SW480 (cell line): Measurements from ENCODE around the gene CTNNA3.
"Not testable (repeated sequence)": the region's sequence is repeated elsewhere in the genome, so short reads cannot be mapped to it uniquely, and the experiment has no call there.

Experiments
- DNase-seq: peaks from one replicate; pipeline ENCODE4 v3.0.0-alpha.2; 2016; ENCODE audit warnings: low spot score

The CTNNA3 gene

DNA sequence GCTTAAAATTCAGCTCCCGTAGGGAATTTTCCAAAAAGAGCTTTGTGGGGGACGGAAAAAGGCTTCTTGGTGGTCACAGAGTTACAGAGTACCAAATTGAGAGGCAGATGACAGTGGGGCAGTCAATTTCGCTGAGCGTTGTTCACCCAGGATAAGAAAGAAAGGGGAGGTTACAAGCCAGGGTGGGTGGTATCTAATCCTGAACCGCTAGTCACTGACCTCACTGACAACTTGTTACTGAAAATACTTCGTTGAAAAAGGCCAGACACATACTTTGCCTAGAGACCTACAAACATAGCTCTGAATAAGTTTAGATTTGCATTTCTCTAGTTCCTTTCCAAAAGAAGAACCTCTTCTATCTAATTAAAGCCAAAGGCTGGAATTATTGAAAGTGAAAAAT is at the start of gene CTNNA3:
Gene CTNNA3 (minus strand): TSS at position 167 of the 400 bp plus-strand sequence.
- no peak for DNase-seq

DNA sequence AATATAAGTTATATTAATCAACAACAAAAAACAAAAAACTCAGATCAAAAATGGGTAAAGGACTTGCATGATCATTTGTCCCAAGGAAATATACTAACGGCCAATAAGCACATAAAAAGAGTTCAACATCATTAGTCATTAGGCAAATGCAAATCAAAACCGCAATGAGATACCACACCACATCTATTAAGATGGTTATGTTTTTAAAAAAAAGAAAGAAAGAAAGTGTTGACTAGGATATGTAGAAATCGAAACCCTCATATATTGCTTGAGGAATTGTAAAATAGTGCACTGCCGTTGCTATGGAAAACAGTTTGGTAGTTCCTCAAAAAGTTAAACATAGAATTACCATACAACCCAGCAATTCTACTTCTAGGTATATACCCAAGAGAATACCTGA is 39.4 kb upstream of the CTNNA3 start:
- DNase-seq, result no peak

DNA sequence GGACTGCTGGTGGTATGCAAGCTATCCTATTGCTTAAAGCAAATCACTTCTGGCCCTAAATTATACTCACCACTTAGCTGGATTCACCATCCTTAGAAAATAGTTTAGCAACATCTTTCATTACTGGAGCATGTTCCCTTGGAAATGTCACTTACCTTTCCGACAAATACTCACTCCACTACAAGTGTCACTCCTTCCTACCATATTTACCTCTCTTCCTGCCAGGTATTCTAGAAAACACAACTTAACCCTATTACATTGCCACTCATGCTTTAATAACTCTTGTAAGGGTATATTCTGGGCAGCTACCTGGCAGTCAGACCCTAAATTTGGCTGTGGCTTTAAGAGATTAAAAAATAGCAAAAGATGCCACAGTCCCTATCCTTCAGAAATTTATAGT is 37.5 kb upstream of the CTNNA3 start:
- no peak for DNase-seq

DNA sequence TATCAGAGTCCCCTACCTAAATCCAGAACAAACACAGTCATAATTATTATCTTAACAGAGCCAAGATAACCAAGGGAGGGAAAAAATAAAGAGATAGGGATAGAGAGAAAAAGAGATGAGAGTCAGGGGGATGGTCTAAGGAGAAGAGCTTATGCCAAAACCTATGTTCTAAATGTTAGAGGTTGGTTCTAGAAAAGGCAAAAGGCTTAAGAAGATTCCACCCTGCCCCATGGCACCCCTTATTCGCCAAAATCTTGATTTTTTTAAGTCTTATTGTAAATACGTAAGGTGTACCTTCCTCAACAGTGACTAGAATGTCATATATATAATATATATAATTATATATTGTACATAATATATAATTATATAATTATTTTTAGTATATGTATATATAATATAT is 29.6 kb upstream of the CTNNA3 start:
- no peak for DNase-seq

DNA sequence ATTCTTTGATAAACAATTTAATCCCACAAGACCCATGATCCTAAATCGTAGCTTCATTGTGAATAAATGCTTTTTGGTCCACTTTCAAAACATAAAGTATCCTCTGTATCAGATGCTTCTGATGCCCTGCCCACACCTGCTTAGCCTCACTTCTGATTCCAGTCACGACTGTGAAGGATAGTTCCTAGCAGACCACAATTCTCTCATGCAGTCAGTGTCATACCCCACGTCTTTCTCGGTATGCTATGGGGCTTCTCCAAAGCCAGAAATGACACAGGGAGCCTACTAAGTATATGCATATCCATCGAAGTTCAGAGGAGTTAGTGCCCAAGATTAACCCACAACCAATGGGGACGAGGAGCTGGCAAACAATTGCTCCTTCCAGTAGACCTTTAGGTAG is 27.6 kb upstream of the CTNNA3 start:
- DNase-seq, result no peak

DNA sequence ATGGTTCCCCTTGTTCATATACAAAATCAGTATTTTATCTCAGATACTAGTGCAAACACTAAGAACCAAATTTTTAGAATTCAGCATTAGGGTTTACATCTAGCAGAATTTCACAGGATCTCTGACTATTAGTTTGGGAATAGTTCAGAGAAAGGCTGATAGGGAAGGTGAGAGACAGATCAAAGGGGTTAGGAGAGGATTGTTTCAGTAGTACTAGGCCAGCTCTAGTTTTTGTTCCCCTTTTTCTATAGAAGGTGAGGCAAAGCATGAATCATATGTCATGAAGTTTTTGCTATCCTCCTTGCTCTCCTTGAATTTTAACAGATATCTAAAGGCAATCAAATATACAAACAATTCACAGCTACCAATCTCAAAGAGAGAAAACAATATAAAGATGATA is 26.1 kb upstream of the CTNNA3 start:
- DNase-seq, result no peak

DNA sequence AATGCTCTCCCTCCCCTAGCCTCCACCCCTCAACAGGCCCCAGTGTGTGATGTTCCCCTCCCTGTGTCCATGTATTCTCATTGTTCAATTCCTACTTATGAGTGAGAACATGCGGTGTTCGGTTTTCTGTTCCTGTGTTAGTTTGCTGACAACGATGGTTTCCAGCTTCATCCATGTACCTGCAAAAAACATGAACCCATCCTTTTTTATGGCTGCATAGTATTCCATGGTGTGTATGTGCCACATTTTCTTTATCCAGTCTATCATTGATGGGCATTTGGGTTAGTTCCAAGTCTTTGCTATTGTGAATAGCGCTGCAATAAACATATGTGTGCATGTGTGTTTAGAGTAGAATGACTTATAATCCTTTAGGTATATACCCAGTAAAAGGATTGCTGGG is 20.5 kb upstream of the CTNNA3 start:
- DNase-seq, result not testable (repeated sequence)

DNA sequence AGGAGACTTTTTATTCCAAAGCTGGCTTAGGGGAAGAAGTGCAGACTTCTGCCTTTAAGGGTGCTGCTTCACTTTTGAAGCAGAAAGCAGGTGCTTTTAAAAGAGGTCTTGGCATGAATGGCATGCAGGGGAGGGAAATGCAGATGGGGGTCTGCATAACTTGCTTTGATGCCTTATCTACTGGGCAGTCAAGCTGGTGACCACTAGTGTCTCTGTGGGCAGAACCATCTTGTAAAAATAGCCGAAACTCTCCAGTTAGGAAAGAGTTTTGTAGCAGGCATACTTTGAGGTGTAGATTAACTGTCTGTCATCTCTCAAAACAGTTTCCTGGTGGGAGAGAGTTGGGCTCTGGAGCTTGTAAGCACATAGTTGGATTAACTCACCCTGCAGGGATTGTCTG is 9.9 kb upstream of the CTNNA3 start:
- DNase-seq, result no peak

DNA sequence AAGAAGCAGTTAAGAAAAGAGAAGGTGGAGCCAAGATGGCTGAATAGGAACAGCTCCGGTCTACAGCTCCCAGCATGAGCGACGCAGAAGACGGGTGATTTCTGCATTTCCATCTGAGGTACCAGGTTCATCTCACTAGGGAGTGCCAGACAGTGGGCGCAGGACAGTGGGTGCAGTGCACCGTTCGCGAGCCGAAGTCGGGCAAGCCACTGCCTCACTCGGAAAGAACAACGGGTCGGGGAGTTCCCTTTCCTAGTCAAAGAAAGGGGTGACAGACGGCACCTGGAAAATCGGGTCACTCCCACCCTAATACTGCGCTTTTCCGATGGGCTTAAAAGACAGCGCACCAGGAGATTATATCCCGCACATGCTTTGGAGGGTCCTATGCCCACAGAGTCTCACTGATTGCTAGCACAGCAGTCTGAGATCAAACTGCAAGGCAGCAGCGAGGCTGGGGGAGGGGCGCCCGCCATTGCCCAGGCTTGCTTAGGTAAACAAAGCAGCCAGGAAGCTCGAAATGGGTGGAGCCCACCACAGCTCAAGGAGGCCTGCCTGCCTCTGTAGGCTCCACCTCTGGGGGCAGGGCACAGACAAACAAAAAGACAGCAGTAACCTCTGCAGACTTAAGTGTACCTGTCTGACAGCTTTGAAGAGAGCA is 3.7 kb upstream of the CTNNA3 start:
- DNase-seq, result not testable (repeated sequence)

DNA sequence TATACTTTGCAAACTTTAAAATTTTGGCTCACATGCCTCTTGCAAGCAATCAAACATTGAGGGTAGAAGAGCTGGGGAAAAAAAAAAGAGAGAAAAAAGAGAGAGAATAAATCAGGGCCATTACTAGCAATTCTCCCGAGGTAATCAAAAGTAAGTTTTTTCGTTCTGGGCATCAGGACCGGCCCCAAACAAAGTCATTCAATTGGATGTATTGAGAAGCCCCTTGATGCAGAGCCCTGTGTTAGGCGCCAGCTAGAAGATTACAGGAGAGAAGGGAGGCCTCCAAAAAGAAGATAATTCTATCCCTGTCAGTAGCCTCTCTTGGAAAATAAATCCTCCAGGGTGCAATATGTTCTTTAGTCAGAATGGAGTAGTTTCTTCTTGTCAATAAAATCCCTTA is 2.2 kb upstream of the CTNNA3 start:
- DNase-seq, result no peak

DNA sequence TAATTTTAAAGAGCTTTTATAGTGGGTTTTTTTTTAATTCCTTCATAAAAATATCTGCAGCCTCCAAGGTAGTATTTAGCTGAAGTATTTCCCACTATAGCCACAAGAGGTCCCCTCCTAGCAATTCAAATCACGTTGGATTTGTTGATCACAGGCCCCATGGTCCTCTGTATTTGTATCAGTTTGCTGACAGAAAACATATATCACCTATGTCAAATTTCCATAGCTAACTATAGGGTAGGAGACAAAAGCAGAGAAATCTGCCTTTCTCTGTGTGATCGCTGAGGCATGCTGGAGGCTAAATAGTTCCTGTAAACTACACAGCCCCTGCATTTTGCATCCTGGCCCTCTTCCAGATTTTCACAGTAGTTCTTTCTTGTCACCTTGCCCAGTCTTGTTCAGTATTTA is 1.7 kb upstream of the CTNNA3 start:
- DNase-seq, result peak; percentile 39

DNA sequence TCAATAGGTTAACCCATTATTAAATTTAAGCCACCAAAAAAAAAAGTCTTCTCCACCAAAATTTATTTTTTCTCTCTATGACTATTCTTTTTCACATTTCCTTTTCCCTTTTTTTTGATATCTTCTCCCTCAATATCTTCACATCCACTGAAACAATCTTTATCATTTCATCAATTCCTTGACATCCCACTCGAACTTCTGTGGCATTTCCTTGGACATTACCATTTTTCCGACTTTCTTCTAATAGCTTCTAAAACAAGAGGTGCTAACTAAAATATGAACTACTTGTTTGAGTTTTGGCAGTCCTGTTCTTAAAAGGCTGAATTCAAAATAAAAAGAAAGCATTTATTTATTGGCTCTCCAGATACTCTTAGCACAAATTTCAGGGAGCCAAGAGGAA is 684 bp upstream of the CTNNA3 start:
- DNase-seq, result no peak

DNA sequence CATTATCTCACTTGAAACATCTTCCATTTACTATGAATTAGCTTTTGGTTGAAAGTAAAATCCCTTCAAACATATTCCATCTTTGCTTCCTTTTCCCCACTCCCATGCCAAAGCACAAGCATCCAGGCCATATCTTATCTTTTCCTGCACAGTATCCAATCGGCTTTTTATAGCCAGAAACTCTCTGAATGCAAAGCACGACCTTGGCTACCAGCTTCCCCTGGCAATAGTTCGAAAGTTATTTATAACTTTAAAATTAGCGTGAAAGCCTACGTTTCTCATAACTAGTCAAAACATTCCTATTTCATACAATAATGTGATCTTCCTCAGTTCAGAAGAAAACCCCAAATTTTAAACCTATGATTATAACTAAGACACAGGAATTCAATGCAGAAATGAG is 440 bp downstream of the CTNNA3 start:
- DNase-seq, result no peak

DNA sequence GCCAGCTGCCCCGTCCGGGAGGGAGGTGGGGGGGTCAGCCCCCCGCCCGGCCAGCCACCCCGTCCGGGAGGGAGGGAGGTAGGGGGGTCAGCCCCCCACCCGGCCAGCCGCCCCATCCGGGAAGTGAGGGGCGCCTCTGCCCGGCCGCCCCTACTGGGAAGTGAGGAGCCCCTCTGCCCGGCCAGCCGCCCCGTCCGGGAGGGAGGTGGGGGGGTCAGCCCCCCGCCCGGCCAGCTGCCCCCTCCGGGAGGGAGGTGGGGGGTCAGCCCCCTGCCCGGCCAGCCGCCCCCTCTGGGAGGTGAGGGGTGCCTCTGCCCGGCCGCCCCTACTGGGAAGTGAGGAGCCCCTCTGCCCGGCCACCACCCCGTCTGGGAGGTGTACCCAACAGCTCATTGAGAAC is 4.1 kb downstream of the CTNNA3 start:
- DNase-seq, result not testable (repeated sequence)

DNA sequence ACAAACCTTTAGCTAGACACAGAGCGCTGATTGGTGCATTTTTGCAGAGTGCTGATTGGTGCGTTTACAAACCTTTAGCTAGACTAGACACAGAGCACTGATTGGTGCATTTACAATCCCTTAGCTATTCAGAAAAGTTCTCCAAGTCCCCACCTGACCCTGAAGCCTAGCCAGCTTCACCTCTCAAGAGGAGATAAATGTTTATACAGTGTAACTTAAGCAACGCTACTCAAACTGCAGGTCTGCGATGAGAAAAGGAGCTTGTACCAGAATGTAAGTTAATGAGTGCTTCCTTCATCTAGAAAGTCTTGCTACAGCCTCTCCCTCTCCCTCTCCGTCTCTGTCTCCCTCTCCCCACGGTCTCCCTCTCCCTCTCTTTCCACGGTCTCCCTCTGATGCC is 5.5 kb downstream of the CTNNA3 start:
- not testable (repeated sequence) for DNase-seq

DNA sequence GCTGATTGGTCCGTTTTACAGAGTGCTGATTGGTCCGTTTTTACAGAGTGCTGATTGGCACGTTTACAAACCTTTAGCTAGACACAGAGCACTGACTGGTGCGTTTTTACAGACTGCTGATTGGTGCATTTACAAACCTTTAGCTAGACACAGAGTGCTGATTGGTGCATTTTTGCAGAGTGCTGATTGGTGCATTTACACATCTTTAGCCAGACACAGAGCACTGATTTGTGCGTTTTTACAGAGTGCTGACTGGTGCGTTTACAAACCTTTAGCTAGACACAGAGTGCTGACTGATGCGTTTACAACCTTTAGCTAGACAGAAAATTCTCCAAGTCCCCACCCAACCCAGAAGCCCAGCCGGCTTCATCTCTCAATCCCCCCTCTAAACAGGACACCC is 11.9 kb downstream of the CTNNA3 start:
- not testable (repeated sequence) for DNase-seq

DNA sequence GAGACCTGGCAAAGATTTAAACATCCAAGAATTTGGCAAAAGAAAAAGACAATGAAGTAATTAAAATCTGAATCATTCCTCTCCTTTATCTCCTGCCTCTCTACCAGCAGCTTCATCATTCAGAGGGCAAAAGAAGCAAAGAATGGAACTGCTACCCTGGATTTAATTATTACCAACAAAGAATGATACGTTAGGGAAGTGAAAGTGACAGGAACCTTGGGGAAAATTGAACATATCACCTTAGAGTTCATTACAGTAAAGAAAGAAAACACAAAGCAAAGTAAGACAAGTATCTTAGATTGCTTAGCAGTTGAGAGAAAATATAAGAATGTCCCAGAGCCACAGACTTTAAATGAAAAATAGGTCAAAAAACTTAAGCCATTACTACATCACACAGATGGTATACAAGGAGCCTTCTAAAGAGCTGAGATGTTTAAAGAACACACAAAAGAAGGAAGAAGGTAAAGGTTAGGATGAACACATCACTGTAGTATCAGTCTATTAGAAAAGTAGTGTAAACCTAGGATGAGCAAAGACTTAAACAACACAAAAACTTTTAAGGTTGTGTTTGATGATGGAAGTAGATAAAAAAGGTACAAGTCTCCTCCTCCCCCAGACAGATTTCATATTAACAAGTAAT is 17.5 kb downstream of the CTNNA3 start:
- DNase-seq, result no peak

DNA sequence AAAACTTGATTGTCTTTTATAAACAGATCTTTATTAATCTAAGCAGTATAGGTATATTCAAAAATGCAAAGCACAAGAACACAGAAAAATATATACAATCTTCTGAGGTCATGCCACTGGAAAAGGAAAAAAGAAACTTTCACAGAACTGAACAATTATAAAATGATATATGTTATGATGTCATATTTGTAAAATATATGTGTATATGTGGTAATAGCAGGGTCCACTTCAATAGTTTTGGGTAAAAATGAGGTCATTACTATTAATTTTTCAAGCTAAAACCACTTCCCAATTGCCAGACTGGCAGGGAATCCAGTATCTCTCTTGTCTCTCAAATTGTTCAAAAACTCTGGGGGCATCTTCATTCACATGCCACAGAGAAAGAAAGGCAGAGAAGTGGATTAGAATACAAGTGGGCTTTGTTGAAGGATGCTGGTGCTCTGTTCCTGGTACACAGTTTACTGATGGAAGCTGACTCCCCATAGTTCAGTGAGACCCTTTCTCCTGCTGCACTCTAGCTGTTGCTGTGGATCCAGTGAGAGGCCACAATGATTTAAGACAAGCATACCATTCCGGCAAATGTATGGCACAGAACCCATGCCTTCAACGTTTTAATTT is 19.7 kb downstream of the CTNNA3 start:
- no peak for DNase-seq

DNA sequence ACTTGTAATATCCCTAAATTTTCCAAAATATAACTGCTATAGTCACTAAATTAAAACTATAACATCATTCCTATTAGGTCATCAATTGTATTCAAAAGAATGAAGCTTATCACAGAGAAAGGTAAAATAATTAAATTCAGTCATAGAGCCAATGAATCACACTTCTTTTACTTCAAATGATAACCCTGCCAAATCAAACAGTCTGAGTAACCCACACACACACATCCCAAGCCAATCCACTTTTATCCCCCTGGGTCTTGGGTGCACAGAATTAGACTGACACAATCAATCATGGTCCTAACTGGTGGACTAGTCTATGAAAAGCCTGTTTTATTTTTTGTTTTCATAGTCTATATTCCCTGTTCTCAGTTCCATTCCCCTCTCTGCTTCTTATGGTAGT is 25.6 kb downstream of the CTNNA3 start:
- DNase-seq, result no peak

DNA sequence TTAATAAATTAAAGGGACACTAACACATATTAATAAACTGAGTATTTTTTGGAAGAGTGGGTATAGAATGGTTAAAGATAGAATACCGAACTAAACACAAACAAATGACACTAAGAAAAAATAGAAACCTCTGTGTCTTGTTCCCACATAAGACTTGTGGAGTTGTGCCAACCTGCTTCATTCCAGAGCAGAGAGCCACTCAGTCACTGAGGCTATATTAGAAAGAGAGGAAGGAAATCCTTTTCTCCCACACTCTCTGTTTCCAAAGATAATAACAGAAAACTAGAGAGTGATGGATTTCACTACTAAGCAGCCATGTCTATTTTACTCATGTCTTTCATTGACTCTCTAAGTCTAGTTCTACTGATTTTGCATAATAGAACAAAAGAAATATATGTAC is 26.0 kb downstream of the CTNNA3 start:
- no peak for DNase-seq

DNA sequence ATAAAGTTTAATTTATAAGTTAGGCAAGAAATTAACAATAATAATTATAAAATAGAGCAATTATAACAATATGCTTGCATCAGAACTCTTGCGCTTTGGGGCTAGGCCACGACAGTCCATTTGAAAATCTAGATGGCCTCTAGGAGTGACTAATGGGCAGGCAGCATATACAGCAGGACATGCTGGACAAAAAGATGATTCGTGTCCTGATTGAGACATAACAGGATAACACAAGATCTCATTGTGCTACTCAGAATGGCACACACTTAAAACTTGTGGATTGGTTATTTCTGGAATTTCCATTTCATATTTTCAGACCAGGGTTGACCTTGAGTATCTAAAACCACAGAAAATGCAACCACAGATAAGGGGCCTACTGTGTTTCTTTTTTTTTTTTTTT is 27.5 kb downstream of the CTNNA3 start:
- no peak for DNase-seq

DNA sequence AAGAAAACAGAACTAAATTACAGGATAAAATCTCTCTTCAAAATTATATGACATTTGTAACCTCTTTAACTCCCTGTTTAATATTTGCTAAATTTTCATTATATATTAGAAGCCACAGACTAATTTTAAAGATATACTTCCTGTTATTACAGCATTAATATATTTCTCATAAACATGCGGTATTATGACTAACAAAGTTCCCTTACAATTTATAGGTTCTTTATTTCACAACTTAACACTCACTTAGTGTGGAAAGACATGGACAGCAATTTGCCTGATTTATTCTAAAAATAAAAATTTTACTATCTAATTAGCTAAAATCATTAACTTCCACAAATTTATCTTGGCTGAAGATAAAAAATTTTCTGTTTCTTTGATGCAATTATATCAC is 29.0 kb downstream of the CTNNA3 start:
- no peak for DNase-seq

DNA sequence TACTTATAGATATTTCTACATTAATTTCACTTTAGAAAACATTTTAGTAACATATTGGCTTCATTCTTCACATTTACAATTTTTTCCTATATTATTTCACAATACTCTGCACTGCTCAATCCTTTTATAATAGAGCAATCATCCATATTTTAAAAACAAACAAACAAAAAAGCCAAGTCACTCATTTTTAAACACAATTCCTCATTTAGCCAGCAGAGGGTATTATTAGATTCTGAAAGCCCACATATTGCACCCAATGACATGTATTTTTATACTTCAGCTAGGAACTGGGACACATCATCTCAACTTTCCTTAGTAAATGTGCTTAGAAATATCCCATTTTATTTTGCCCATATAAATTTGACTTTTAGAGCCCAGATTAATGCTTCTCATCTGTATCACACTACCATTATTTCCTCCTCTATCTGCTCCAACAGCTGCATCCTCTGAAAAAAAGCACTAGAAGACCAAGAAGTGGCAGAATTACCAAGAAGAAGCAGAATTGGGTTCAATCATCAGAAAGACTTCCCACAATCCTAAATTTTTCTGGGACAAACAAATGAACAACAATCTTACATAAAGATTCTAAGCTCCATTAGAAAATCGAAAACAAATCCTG is 29.5 kb downstream of the CTNNA3 start:
- peak; percentile 21 for DNase-seq
